HG02852 (cell line): ENCODE measurements around the gene INSR.
"Not testable (repeated sequence)": the region's sequence is repeated elsewhere in the genome, so short reads cannot be mapped to it uniquely, and the experiment has no call there.

ENCODE experiments used
- ATAC-seq: cut with Tn5 transposase; IDR thresholded peaks from one replicate; pipeline ENCODE4 v1.9.1; 2021; ENCODE audit warnings: mild to moderate bottlenecking, moderate library complexity; ENCODE audit not compliant: unreplicated experiment

The INSR gene

DNA sequence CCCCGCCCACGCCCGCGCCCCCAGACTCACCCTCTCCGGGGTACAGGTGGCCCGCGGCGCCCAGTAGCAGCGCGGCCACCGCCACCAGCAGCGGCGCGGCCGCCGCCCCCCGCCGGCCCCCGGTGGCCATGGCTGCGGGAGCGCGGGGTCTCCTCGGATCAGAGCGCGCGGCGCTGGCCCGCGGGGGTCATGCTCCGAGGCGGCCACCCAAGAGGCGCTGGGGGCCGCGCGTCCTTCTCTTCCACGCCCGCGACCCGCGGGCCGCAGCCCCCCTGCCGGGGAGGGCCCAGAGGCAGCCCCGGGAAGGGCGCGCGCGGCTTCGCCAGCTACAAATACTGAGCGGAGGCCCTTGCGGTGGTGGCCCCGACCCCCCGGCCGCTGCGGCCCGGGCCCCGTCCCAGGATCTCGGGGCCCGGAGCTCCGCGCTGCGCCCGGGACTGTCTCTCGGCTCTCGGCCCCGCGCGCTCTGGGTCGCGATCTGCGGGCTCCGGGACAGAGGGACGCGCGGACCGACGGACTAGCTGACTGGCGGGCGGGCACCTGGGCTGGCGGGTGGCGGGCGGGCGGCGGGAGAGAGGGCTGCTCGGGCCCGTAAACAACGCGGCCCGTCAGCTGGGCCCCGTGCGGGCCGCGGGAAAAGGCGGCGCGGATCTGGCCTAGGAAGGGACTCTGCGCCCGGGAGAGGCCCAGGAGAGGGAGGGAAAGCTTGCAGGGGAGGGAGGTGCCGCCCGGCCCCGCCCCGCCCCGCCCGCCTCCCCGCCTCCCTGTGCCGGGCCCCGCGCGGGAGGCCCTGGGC is at the start of gene INSR:
TSS of gene INSR (minus strand) at position 653 of the 796 bp plus-strand sequence. CDS start at position 130, 523 bp downstream.
- ATAC-seq, result peak; percentile 77

DNA sequence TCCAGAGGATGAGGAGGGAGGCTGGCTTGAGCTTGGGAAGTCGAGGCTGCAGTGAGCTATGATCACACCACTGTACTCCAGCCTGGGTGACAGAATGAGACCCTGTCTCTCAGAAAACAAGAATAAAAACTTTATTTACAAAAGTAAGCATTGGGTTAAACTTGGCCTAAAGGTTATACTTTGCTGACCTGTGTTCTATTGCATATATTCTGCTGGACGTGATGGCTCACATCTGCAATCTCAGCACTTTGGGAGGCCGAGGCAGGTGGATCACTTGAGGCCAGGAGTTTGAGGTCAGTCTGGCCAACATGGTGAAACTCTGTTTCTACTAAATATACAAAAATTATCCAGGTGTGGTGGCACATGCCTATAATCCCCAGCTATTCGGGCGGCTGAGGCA is 47.9 kb upstream of the INSR start:
- ATAC-seq, result no peak

DNA sequence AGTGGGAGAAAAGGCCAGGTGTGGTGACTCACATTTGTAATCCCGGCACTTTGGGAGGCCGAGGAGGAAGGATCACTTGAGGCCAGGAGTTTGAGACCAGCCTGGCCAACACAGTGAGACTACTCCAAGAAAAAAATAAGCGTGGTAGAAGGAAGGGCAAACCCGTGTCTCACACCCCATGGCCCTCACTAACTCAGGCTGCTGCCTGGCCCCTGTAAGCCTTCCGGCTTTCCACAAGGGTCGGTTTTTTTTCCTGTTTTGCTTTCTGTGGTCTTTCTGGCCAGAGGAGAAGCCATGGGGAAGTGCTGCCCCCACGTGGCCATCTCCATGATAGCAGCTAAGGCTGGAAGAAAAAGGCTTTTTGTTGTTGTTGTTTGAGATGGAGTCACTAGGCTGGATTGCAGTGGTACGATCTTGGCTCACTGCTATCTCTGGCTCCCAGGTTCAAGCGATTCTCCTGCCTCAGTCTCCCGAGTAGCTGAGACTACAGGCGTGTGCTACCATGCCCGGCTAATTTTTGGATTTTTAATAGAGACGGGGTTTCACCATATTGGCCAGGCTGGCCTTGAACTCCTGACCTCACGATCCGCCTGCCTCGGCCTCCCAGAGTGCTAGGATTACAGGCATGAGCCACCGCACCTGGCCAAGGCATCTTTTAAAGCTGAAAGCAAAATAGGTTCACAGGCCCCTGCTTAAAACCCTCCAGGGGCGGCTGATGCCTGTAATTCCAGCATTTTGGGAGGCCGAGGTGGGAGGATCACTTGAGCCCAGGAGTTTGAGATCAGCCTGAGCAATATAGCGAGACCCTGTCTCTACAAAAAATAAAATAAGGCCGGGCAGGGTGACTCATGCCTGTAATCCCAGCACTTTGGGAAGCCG is 47.0 kb upstream of the INSR start:
- no peak for ATAC-seq

DNA sequence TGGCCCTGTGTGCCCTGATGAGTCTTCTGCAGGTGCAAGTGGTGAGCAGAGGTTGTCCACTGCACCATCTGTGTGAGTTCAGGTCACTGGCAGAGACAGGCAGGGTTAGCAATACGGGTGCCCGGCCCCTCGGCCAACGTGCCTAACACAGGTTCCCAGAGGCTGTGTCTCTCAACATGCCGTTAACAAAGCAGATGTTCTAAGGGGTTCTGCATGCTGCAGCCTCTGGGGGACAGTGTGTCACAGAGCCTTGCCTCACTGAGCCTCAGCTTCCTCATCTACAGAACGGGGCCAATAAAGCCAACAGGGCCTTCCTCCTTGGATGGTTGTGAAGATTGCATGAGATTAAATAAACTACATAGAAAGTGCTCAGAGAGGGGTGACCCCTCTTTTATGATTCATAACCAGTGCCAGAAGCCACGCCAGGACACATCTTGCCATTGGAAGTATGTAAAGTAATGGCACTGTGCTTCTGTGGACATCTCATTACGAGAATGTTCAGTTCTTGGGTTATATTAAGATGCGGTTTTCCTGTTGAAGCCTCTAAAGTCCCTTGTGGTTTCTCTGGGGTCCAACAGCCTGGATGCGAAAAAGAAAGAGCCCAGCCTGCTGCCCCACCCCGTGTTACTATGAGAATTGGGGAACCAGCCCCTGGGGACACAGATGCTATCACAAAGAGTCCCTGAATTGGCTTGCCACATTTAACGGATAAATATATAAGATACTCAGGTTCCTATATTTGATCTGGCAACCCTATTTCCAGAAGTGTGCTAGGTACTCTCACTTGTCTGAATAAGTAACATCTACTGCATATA is 43.4 kb upstream of the INSR start:
- ATAC-seq, result peak; percentile 81

DNA sequence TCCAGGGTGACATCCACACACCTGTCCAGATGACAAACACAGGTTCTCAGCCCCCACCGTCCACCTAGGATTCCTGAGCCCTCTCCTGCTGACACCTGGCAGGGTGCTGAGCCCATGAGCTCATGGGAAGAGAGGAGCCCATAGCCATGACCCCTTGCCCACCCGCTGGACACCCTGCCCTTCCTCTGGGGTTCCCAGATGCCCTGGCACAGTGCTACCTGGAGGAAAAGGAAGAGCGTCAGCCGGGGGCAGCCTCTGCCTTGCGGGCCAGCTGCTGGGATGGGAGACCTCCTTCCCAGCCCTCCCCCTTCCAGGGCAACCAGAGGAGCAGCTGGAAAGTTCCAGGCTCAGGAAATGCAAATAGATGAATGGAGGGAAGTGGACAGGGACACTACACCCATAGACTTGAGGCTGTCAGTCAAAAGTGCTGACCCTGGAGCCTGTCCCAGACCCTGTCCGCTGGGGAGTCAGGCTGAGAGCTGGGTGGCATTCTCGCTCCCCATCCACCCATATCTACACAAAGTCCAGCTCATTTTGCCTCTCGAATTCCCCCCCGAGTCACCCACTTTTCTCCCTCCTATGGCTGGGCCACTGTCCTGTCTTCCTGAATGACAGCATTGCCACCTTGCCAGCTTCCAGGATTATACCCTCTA is 42.2 kb upstream of the INSR start:
- no peak for ATAC-seq

DNA sequence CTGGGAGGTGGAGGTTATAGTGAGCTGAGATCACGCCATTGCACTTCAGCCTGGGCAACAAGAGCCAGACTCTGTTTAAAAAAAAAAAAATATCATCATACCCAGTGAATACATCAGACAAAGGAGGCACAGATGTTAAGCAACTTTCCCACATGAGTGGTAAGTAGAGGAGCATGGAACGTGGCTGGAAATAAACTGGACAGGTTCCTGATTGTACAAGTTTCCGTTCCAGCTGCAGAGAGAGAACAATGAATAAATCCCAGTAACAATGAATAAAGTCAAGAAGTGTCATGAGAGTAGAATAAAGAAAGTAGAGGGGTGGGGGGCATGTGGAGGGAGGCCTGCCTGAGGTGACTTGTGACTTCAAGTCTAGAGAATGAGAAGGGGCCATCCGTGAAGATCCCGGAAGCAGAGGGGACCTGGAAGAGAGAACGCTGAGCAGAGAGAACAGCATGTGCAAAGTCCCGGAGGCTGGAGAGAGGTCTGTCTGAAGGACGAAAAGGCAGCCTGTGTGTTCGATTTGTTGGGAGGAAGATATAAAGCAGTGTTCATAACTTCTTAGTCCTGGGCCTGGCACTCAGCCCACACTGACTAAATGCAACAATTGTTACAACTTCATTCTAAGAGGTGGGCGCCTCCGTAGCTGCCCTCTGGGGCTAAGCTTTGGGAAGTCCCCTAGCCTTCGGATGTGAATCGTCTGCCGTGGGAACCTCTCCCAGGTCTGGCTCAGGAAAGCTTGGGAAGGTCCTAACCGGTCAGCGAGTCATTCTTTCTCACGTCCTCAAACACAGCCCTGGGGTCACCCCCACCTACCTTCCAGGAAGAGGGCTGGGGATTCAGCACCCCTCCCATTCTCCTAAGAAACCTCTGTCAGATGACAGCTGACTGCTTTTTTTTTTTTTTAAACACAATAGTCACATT is 39.2 kb upstream of the INSR start:
- ATAC-seq, result no peak

DNA sequence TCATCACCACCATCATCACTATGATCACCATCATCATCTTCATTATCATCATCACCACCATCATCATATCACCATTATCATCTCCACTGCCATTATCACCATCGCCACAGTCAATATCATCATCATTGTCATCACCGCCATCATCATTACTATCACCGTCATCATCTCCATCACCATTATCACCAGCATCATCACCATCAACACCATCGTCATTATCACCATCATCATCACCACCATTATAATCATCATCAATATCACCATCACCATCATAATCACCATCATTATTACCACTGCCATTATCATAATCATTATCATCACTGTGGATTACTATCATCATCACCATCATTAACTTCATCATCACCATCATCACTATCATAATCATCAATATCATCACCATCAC is 37.2 kb upstream of the INSR start:
- no peak for ATAC-seq

DNA sequence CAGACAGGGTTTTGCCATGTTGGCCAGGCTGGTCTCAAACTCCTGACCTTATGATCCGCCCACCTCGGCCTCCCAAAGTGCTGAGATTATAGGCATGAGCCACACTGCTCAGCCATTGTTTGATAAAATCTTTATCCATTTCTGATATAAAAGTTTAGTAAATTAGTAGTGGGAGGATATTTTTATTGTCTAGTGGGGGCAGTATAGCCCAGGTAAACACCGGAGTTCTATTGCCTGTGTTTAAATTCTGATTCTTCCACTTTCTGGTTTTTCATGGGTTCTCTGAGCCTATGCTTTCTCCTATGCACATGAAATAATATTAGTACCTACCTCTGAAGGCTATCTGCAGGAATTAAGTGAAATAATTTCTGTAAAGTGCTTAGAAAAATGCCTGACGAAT is 34.4 kb upstream of the INSR start:
- ATAC-seq, result no peak

DNA sequence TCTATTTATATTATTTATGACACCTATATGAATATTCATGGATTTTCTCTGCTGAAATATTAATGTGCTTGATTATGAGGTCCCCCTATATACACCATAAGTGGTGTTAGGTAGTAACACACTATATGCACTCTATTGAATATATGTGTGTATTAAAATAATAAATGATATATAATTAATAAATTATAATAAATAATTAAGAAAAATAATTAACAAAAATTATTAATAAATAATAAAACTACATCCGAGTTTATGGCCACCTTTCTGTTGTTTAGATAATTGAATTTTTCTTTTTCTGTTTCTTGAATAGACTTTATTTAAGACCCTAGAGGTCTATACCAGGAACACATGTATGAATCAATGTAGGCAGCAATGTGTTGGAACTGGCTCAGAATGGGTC is 33.6 kb upstream of the INSR start:
- no peak for ATAC-seq

DNA sequence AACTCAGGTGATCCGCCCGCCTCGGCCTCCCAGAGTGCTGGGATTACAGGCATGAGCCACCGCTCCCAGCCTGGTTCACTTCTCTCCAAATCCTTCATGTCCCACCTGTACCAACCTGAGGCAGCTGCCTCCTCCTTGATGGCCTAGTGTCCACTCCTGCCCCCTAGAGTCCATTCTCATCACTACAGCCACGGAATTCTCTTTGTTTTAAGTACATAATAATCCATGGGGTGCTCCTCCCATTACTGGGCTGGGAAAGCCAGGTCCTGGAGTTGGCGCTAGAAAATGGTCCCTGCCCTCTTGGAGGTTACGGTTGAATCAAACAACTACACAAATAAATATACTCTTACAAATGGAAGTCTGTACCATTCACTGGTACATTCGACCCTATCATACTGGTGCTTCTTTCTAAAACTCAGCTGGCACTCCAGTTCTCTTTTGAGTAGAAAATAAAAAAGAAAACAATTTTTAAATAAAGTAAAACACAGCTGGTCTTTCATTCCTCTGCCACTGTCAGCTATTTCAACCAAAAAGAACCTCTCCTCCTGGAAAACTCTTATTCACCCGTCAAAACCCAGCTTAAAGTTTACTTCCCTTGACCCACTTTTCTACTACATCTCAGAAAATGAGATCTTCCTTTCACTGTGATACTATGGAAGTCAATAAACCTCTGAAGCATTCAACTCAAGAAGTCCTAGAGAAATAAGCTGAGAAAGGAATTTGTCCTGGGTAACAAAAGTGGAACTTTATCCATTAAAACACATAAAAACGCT is 32.1 kb upstream of the INSR start:
- ATAC-seq, result no peak

DNA sequence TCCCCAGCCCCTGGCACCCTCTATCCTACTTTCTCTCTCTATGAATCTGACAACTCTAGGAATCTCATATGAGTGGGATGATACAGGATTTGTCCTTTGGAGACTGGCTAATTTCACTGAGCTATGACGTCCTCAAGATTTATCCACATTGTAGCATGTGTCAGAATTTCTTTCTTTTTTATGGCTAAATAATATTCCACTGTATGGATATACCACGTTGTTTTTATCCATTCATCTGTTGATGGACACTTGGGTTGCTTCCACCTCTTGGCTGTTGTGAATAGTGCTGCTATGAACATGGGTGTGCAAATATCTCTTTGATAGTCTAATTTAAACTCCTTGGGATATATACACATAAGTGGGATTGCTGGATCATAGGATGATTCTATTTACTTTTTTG is 24.0 kb upstream of the INSR start:
- ATAC-seq, result no peak

DNA sequence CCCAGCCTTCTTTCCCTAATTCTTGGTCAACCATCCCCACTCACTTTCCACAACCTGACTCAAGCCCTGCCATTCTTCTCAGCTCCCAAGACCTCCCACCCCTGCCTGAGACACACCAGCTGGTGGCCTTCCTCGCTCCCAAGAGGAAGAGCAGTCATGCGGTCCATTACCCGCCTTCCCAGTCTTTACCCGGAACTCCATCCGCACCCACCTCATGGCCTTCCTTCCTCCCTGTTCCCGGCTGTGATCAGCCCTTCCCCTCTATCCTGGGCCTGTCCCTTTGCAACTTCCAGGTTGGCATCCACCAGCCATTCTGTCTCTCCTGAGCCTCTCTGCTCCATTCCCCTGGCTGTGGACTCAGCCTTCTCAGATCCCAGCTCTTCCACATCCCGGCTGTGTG is 18.6 kb upstream of the INSR start:
- ATAC-seq, result no peak

DNA sequence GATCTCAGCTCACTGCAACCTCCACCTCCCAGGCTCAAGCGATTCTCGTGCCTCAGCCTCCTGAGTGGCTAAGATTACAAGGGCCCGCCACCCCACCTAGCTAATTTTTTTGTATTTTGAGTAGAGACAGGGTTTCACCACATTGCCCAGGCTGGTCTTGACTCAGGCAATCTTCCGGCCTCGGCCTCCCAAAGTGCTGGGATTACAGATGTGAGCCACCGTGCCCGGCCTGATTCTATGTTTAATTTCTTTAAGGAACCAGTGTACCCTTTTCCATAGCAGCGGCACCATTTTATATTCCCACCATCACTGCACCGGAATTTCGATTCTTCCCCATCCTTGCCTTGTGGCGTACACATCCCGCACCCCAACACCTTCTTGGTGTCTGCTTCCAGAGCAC is 17.7 kb upstream of the INSR start:
- no peak for ATAC-seq

DNA sequence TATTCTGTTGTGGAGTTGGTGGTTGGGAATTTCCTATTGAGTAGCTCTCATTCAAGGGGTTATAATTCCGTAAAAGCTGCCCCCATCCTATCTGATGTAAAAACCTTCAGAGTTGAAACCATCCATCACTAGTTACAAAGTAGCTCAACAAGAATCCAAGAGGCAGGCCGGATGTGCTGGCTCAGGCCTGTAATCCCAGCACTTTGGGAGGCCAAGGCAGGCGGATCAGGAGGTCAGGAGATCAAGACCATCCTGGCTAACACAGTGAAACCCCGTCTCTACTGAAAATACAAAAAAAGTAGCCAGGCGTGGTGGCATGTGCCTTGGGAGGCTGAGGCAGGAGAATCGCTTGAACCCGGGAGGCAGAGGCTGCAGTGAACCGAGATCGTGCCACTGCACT is 14.1 kb upstream of the INSR start:
- not testable (repeated sequence) for ATAC-seq

DNA sequence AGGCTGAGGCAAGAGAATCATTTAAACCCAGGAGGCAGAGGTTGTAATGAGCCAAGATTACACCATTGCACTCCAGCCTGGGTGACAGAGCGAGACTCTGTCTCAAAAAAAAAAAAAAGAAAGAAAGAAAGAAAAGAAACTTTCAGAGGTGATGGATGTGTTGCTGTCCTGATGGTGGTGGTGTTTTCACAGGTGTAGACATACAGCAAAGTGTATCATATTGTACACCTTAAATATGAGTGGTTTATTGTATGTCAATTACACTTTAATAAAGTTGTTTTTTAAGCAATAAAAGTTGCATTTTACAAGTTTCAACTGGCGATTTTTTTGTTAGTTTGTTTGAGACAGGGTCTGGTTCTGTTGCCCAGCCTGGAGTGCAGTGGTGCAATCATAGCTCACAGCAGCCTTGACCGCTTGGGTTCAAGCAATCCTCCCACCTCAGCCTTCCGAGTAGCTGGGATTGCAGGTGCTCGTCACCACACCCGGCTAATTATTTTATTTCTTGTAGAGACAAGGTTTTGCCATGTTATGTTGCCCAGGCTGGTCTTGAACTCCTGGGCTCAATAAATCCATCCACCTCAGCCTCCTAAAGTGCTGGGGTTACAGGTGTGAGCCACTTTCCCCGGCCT is 13.5 kb upstream of the INSR start:
- no peak for ATAC-seq

DNA sequence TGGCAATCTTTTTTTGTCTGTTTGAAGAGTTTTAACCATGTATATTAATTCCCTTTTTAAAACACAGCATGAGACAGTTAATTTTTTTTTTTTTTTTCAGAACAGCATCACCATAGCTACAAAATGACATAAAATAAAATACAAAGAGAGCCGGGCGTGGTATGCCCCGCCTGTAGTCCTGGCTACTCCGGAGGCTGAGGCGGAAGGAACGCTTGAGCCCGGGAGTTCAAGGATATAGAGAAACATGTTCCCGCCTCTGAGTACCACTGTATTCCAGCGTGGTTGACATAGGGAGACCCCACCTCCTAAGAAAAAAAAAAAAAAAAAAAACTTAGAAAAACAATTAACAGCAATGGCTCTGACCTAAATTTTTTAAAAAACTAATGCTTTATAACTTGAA is 10.0 kb upstream of the INSR start:
- no peak for ATAC-seq

DNA sequence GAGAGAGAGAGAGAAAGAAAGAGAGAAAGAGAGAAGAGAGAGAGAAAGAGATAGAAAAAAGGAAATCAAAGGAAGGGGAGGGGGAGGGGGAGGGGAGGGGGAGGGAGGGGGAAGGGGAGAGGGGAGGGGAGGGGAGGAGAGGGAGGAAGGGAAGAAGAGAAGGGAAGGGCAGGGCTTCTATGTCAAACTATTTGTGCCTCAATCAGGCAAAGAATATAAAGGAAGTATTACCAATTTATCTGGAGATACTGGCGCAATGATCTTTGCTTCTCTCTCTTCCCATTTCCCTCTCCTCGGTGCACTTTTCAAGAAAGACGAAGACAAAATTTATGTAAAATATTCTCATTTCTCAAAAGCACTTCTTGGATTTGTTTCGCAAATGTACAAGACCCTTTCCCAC is 9.3 kb upstream of the INSR start:
- ATAC-seq, result no peak

DNA sequence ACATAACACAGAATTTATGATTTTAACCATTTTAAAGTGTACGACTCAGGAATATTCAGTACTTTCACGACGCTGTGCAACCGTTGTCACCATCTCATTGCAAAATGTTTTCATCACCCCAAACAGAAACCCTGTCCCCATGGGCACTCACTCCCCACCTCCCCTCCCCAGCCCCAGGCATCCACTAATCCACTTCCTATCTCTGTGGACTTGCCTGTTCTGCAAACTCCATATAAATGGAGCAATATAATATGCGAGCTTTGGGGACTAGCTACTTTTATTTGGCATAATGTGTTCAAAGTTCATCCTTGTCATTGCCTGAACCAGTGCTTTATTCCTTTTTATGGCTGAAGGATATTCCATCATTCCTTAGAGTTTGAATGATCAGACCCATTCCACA is 7.3 kb upstream of the INSR start:
- ATAC-seq, result no peak

DNA sequence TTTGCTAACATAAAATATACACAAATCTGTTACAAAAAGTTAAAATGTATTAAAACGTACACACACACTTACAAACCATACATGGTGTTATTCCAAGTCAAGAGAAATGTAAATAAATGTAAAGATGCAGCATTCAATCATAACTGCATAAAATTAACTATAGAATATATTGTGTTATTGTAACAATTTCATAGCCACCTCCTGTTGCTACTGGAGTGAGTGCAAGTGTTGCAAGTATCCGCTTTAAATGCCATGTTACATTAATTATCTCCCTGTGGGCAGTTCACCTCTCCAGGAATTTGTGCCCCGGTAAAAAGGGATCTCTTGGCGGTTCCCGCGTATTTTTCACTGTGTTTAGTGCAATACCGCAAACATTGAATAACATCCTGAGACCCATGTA is 3.5 kb upstream of the INSR start:
- no peak for ATAC-seq
